Esophagus squamous epithelium (tissue), 5 donors: ENCODE measurements around the gene BDP1. TPM values are rescaled to one million over a fixed set of nuclear protein-coding genes. Genes with fewer than 3 reads are reported as not detected.
"Not testable (repeated sequence)": the region's sequence is repeated elsewhere in the genome, so short reads cannot be mapped to it uniquely, and the experiment has no call there.

Experiments used
- DNase-seq: peaks from one replicate; lab custom pipeline; 2025; lab: John Stamatoyannopoulos, UW
- H3K27ac ChIP-seq, 4 donors: fragments of 200-600 bp; sonication (generic); one replicate each; pipeline ENCODE4 v1.5.1; 2016 to 2019; ENCODE audit warnings: mild to moderate bottlenecking in 1 of 4
- H3K27me3 ChIP-seq, 4 donors: fragments of 200-600 bp; sonication (generic); 1 replicate in 3 of 4; 2 replicates in 1 of 4; pipeline versions ENCODE4 v1.5.1 to v1.6.0; 2017 to 2021; ENCODE audit warnings: antibody characterized with exemption in 1 of 4
- H3K36me3 ChIP-seq, 3 donors: fragments of 200-600 bp; sonication (generic); one replicate each; pipeline ENCODE4 v1.5.1; 2016 to 2019
- H3K4me1 ChIP-seq, 3 donors: fragments of 200-600 bp; sonication (generic); one replicate each; pipeline ENCODE4 v1.5.1; 2017 to 2019
- H3K4me3 ChIP-seq, 4 donors: fragments of 200-600 bp; sonication (generic); 1 replicate in 3 of 4; 2 replicates in 1 of 4; pipeline ENCODE4 v1.5.1; 2016 to 2019; ENCODE audit warnings: mild to moderate bottlenecking in 2 of 4, moderate library complexity in 1 of 4
- H3K9me3 ChIP-seq, 3 donors: fragments of 200-600 bp; sonication (generic); one replicate each; pipeline ENCODE4 v1.5.1; 2016 to 2019
- POLR2A ChIP-seq, 4 donors: fragments of 450-650 bp; IDR thresholded peaks; one replicate each; pipeline ENCODE4 v1.6.1; 2017; ENCODE audit warnings: antibody characterized with exemption in 4 of 4, mild to moderate bottlenecking in 4 of 4, moderate library complexity in 3 of 4
- WGBS, 2 donors: methylation state at CpG; one replicate each; pipeline ENCODE4 v1.1.5; 2018; 5-methylcytosine and 5-hydroxymethylcytosine counted together
- intact Hi-C: fragments of 100-400 bp; cut with DNase I; formaldehyde crosslinking; loops from one replicate; pipeline ENCODE4 v1.15.0; 2022
- total RNA-seq, 4 donors: library from RNA; depleted of rRNA; stranded (reverse); fragments of >200 nt; gene quantifications; one replicate each; pipeline ENCODE4 v1.1.0, GENCODE V29; 2016
- TF ChIP-seq, protein P1 (sequence below), 6 experiments: fragments of 450-650 bp in 4 of 6; fragments of 200-600 bp in 2 of 6; sonication (generic) in 2 of 6; IDR thresholded peaks; one replicate each; pipeline ENCODE4 v1.5.1; 2016 to 2019; ENCODE audit warnings: antibody characterized with exemption in 6 of 6, mild to moderate bottlenecking in 4 of 6, moderate library complexity in 4 of 6
- donor health status: DM: yes; HTN: yes; CAD: no.

BDP1 gene
- total RNA-seq, 4 donors from 2014 or later: 15.2 to 36.0 (median 20.6) TPM

GRCh38 chr5:71563161-71563560, 107.7 kb downstream of the BDP1 start:
- H3K27ac ChIP-seq: no peak overlapping the region
- H3K36me3 ChIP-seq: peaks cover 9 to 96% (median 21%) of the 10 kb centered on the region in 3 donors
- 93 to 95% methylated on average over 3 to 4 of the region's 4 CpGs for WGBS, 2 donors
- no peak overlapping the region for H3K4me3 ChIP-seq
- intact Hi-C loops: no loop called here
- H3K27me3 ChIP-seq: no peaks in the 10 kb centered on the region
- no peak for TF ChIP-seq POLR2A (IDR thresholded peaks at IDR 0.05)
- no peaks in the 10 kb centered on the region for H3K4me1 ChIP-seq
- H3K9me3 ChIP-seq: no peaks in the 10 kb centered on the region
- no peak for DNase-seq

- H3K4me3 ChIP-seq: no peak overlapping the region
- no peaks in the 10 kb centered on the region for H3K4me1 ChIP-seq
- H3K36me3 ChIP-seq: peaks cover 9 to 89% (median 14%) of the 10 kb centered on the region in 3 donors
- TF ChIP-seq, protein P1, sequence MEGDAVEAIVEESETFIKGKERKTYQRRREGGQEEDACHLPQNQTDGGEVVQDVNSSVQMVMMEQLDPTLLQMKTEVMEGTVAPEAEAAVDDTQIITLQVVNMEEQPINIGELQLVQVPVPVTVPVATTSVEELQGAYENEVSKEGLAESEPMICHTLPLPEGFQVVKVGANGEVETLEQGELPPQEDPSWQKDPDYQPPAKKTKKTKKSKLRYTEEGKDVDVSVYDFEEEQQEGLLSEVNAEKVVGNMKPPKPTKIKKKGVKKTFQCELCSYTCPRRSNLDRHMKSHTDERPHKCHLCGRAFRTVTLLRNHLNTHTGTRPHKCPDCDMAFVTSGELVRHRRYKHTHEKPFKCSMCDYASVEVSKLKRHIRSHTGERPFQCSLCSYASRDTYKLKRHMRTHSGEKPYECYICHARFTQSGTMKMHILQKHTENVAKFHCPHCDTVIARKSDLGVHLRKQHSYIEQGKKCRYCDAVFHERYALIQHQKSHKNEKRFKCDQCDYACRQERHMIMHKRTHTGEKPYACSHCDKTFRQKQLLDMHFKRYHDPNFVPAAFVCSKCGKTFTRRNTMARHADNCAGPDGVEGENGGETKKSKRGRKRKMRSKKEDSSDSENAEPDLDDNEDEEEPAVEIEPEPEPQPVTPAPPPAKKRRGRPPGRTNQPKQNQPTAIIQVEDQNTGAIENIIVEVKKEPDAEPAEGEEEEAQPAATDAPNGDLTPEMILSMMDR (IDR thresholded peaks at IDR 0.05): no peak
- no peak for TF ChIP-seq POLR2A (IDR thresholded peaks at IDR 0.05)
- H3K27ac ChIP-seq: no peak overlapping the region
- H3K27me3 ChIP-seq: no peaks in the 10 kb centered on the region
- H3K9me3 ChIP-seq: no peaks in the 10 kb centered on the region
- DNase-seq: no peak
- intact Hi-C loops: no loop called here
Measured at GRCh38 chr5:71564895-71565294, 109.4 kb downstream of the BDP1 start.

DNA sequence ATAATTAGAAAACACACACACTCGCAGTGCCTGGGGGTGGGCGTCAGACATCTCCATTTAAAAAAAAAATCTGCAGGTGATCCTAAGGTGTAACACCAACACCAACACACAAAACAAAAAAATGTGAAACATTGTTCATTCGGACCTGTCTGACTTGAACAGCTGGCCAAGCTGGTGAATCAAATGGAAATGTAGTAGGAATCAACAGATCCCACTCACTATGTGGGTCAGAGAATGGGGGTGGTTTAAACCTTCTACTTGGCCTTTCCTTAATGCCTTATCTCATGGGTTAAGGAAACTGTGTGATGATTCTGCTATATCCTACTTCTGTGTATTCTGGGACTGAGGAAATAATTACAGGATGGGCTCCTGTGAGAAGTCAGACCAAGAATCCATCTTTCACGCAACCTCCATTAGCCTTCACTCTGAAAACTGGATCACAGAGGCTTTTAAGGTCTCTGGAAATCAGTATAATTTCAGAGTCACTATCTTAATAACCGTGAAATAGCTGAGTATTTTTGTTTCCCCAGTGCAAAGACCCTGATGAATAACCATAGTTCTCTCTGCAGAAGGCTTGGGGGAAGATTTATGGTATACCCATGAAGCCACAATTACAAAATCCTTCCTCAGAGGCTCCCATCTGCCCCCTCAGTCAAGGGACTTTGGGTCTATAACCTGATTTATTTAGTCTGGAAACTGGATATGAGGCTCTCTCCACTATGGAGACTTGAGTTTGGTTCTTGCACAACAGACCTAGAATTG, 114.5 kb downstream of the BDP1 start:
- 84 to 88% methylated on average over 5 of the region's 5 CpGs for WGBS, 2 donors
- DNase-seq: no peak
- Histone ChIP-seq H3K9me3 (no peaks in the 10 kb centered on the region), H3K27ac (no peak overlapping the region), H3K4me1 (no peaks in the 10 kb centered on the region), H3K36me3 (peaks cover 0 to 40% (median 5%) of the 10 kb centered on the region in 3 donors), H3K4me3 (no peak overlapping the region), H3K27me3 (no peaks in the 10 kb centered on the region)
- TF ChIP-seq, protein P1 (IDR thresholded peaks at IDR 0.05): no peak
- TF ChIP-seq POLR2A (IDR thresholded peaks at IDR 0.05): no peak
- intact Hi-C loops: no loop called here

GRCh38 chr5:71571811-71572210, 116.4 kb downstream of the BDP1 start:
- WGBS, 2 donors: 90 to 91% methylated on average over 6 of the region's 7 CpGs
- H3K36me3 ChIP-seq: peaks cover 0 to 23% (median 0%) of the 10 kb centered on the region in 3 donors
- H3K27ac ChIP-seq, H3K4me1 ChIP-seq, intact Hi-C loops, H3K4me3 ChIP-seq, DNase-seq, H3K9me3 ChIP-seq, H3K27me3 ChIP-seq: not testable (repeated sequence)

GRCh38 chr5:71573591-71573990, 118.1 kb downstream of the BDP1 start:
- Histone ChIP-seq H3K27ac (no peak overlapping the region), H3K9me3 (no peaks in the 10 kb centered on the region), H3K4me1 (no peaks in the 10 kb centered on the region), H3K36me3 (peaks cover 0 to 25% (median 0%) of the 10 kb centered on the region in 3 donors), H3K4me3 (no peak overlapping the region), H3K27me3 (no peaks in the 10 kb centered on the region)
- DNase-seq: no peak
- intact Hi-C loops: no loop called here
- TF ChIP-seq, protein P1 (IDR thresholded peaks at IDR 0.05): no peak
- TF ChIP-seq POLR2A (IDR thresholded peaks at IDR 0.05): no peak
- 72 to 89% methylated on average over 6 to 7 of the region's 7 CpGs for WGBS, 2 donors

DNA sequence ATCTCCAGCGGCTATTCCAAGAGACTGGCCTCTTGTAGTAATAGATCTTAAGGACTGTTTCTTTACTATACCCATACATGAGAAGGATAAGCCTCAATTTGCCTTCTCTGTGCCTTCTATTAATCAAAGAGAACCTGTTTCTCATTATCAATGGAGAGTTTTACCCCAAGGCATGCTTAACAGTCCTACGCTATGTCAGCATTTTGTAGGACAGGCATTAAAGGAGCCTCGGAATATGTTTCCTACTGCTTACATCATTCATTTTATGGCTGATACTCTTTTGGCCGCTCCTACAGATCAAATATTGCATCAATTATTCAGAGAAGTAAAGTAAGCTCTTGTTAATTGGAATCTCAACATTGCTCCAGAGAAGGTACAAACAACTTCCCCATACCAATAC, 120.1 kb downstream of the BDP1 start:
- H3K4me3 ChIP-seq, intact Hi-C loops, H3K27ac ChIP-seq, DNase-seq, H3K27me3 ChIP-seq, H3K9me3 ChIP-seq, H3K4me1 ChIP-seq: not testable (repeated sequence)
- H3K36me3 ChIP-seq: peaks cover 0 to 20% (median 0%) of the 10 kb centered on the region in 3 donors
- WGBS, 2 donors: 91 to 93% methylated on average over 4 of the region's 4 CpGs
